Mesendoderm (in vitro differentiated cells): Measurements from ENCODE around the gene CCND2.
A peak's percentile ranks its signal among the peaks of the same experiment; 100 is the strongest.

Experiments used
- DNase-seq: peaks from one replicate; pipeline ENCODE4 v3.0.0; 2013
- H2AK5ac ChIP-seq: 2 replicates; pipeline ENCODE4 v1.6.1; 2013; ENCODE audit warnings: low read length, inconsistent platforms
- H2BK120ac ChIP-seq: 2 replicates; pipeline ENCODE4 v1.6.1; 2013; ENCODE audit warnings: low read depth, mild to moderate bottlenecking, low read length, moderate library complexity, mixed read lengths
- H2BK15ac ChIP-seq: replicated peaks from 2 replicates; pipeline ENCODE4 v1.6.1; 2013; ENCODE audit warnings: low read depth, mild to moderate bottlenecking, moderate library complexity
- H2BK5ac ChIP-seq: 2 replicates; pipeline ENCODE4 v1.6.1; 2013; ENCODE audit warnings: low read length, inconsistent platforms
- H3K18ac ChIP-seq: 2 replicates; pipeline ENCODE4 v1.6.1; 2013; ENCODE audit warnings: mild to moderate bottlenecking, low read length, mixed read lengths
- H3K23ac ChIP-seq: one replicate; pipeline ENCODE4 v1.6.1; 2013; ENCODE audit warnings: low read length
- H3K27ac ChIP-seq: 2 replicates; pipeline ENCODE4 v1.5.1; 2013; ENCODE audit warnings: low read depth, mild to moderate bottlenecking, inconsistent platforms, low read length, moderate library complexity
- H3K27me3 ChIP-seq: 2 replicates; pipeline ENCODE4 v1.6.1; 2013; ENCODE audit warnings: low read length, control low read depth, mild to moderate bottlenecking, inconsistent platforms; ENCODE audit not compliant: insufficient read depth, poor library complexity
- H3K36me3 ChIP-seq: 2 replicates; pipeline ENCODE4 v1.6.1; 2013; ENCODE audit warnings: low read length, inconsistent platforms; ENCODE audit not compliant: control insufficient read depth, insufficient read depth
- H3K4ac ChIP-seq: one replicate; pipeline ENCODE4 v1.6.1; 2013; ENCODE audit warnings: low read depth, mild to moderate bottlenecking, low read length, moderate library complexity
- H3K4me1 ChIP-seq: 2 replicates; pipeline ENCODE4 v1.6.1; 2013; ENCODE audit warnings: low read depth, low read length, inconsistent platforms; ENCODE audit not compliant: control insufficient read depth
- H3K4me2 ChIP-seq: 2 replicates; pipeline ENCODE4 v1.6.1; 2013; ENCODE audit warnings: low read length
- H3K4me3 ChIP-seq: 2 replicates; pipeline ENCODE4 v1.5.1; 2013; ENCODE audit warnings: mild to moderate bottlenecking, low read length
- H3K56ac ChIP-seq: one replicate; pipeline ENCODE4 v1.6.1; 2013; ENCODE audit warnings: low read length
- H3K79me1 ChIP-seq: 2 replicates; pipeline ENCODE4 v1.6.1; 2013; ENCODE audit warnings: low read length, inconsistent platforms
- H3K79me2 ChIP-seq: 2 replicates; pipeline ENCODE4 v1.6.1; 2013; ENCODE audit warnings: mild to moderate bottlenecking, low read length; ENCODE audit not compliant: control insufficient read depth, insufficient read depth
- H3K9ac ChIP-seq: 2 replicates; pipeline ENCODE4 v1.6.1; 2013; ENCODE audit warnings: low read length, inconsistent platforms
- H4K5ac ChIP-seq: one replicate; pipeline ENCODE4 v1.6.1; 2013; ENCODE audit warnings: low read length
- H4K8ac ChIP-seq: one replicate; pipeline ENCODE4 v1.6.1; 2013; ENCODE audit warnings: low read depth, mild to moderate bottlenecking, control low read depth, low read length, moderate library complexity
- WGBS: extraction: QIAGEN DNeasy Blood & Tissue Kit; methylation state at CpG from one replicate; pipeline ENCODE4 v1.1.7; 2013; ENCODE audit warnings: low lambda C conversion rate, missing lambda C conversion rate; ENCODE audit not compliant: insufficient coverage; ENCODE audit errors: extremely low coverage; 5-methylcytosine and 5-hydroxymethylcytosine counted together

CCND2 gene

DNA sequence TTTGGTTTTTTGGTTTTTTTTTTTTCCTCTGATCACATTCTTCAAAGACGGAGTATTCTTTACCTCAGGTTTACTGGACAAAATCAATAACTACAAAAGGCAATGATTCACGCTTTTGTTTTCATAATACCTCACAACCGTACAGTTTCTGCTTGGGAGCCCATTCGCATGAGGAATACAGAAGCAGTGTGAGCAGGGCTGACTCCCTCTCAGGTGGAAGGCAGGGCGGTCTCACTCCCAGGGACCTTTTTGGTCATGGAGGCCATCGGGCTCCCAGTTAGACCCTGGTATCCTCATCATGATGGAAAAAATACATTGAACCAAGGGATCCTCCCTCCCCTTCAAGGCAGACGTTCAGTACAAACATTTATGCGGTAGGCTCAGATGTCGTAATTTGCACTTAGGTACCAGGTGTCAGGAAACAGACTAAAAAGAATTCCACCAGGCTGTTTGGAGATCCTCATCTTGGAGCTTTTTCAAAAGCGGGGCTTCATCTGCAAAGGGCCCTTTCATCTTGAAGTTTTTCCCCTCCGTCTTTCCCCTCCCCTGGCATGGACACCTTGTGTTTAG, 28.5 kb downstream of the CCND2 start:
- Histone ChIP-seq H4K5ac (no peak overlapping the region), H2AK5ac (no peak overlapping the region), H3K36me3 (peaks cover 14% of the 10 kb centered on the region), H2BK5ac (no peak overlapping the region), H3K79me1 (peaks cover 6% of the 10 kb centered on the region), H3K4me2 (no peak overlapping the region), H3K56ac (no peak overlapping the region), H3K23ac (no peak overlapping the region), H4K8ac (no peak overlapping the region), H2BK15ac (no peak overlapping the region), H2BK120ac (no peak overlapping the region), H3K9ac (no peak overlapping the region), H3K4me1 (no peaks in the 10 kb centered on the region), H3K27ac (no peak overlapping the region), H3K4me3 (no peak overlapping the region), H3K79me2 (peaks cover 2% of the 10 kb centered on the region), H3K27me3 (no peaks in the 10 kb centered on the region), H3K4ac (no peak overlapping the region), H3K18ac (no peak overlapping the region)
- DNase-seq: no peak
- WGBS: no CpG with 5 or more reads among the region's 11 CpGs

DNA sequence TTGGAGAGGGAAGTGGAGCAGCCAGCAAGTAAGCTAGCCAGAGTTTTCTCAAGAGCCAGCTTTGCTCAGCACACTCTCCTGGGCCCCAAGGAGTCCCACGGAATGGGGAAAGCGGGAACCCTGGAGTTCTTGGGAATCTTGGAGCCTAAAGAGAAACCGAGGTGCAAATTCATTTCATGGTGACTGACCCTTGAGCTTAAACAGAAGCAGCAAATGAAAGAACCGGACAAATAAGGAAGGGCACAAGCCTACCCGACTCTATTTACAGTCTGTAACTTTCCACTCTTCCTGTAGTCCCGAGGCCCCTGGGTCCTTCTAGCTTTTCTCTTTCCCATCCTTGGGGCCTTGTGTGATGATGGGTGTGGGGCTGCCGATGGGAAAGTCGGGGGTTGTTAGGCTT, 29.3 kb downstream of the CCND2 start:
- Histone ChIP-seq H3K4me3 (no peak overlapping the region), H3K4me2 (no peak overlapping the region), H2AK5ac (no peak overlapping the region), H3K9ac (no peak overlapping the region), H3K18ac (no peak overlapping the region), H3K79me2 (no peaks in the 10 kb centered on the region), H3K4ac (no peak overlapping the region), H3K36me3 (peaks cover 14% of the 10 kb centered on the region), H3K79me1 (peaks cover 5% of the 10 kb centered on the region), H4K8ac (no peak overlapping the region), H3K56ac (no peak overlapping the region), H3K27me3 (no peaks in the 10 kb centered on the region), H2BK5ac (no peak overlapping the region), H2BK15ac (no peak overlapping the region), H2BK120ac (no peak overlapping the region), H4K5ac (no peak overlapping the region), H3K4me1 (no peaks in the 10 kb centered on the region), H3K23ac (no peak overlapping the region), H3K27ac (peak overlapping the region; percentile 49)
- WGBS: no CpG with 5 or more reads among the region's 8 CpGs
- DNase-seq: no peak

DNA sequence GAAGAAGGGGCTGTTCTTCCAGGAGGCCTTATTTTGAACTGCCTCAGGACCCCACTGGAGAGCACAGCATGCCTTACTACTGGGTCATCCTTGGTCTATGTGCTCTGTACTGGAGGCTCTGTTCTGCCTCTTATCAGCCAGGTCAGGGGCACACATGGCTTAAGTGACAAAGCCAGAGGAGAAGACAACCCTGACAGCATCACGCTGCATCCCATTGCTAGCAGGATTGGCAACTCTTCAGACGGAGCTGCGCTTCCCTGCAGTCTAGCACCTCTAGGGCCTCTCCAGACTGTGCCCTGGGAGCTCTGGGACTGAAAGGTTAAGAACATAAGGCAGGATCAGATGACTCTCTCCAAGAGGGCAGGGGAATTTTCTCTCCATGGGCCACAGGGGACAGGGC, 30.2 kb downstream of the CCND2 start:
- WGBS: no CpG with 5 or more reads among the region's 3 CpGs
- Histone ChIP-seq H2BK15ac (no peak overlapping the region), H3K9ac (no peak overlapping the region), H3K4me3 (no peak overlapping the region), H2AK5ac (no peak overlapping the region), H3K27me3 (no peaks in the 10 kb centered on the region), H2BK120ac (no peak overlapping the region), H4K5ac (no peak overlapping the region), H3K4ac (no peak overlapping the region), H3K79me2 (no peaks in the 10 kb centered on the region), H3K4me2 (no peak overlapping the region), H2BK5ac (no peak overlapping the region), H3K79me1 (peaks cover 5% of the 10 kb centered on the region), H3K18ac (no peak overlapping the region), H3K36me3 (peaks cover 14% of the 10 kb centered on the region), H3K56ac (no peak overlapping the region), H3K4me1 (peaks cover 3% of the 10 kb centered on the region), H3K27ac (peak overlapping the region; percentile 22), H4K8ac (no peak overlapping the region), H3K23ac (no peak overlapping the region)
- peak; percentile 83 for DNase-seq

DNA sequence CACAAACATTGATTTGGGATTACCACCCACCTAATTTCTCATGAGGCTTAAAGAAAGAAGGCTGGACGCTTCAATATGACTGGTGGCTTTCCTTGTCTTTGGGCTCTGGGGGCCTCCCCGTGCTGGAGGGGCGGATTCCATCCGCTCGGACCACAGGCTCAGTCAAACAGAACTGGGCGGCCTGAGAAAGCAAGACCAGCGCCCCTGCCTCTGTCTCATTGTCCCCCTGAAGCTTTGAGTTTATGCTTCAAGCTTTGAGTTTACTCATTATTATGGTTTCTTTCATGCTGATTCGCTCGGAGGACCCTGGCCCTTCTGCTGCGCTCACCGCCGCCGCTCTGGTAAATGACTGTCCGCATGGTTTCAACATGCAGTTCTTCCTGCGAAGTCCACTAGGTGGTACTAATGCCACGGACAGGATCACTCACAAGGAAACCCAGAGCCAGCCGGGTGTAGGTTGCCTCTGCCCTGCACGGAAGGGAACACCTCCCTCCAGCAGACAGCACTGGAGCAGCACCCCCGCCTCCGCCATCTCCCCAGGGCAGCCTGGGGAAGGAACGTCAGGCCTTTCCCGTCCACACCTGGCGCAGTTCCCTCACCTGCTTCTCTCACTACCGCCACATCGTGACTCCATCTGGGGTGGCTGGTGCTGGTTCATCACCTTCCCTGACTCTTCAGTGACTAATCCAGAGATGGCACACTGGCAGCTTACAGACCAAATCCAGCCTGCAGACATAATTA, 34.2 kb downstream of the CCND2 start:
- Histone ChIP-seq H3K79me1 (peaks cover under 1% of the 10 kb centered on the region), H4K8ac (no peak overlapping the region), H3K79me2 (no peaks in the 10 kb centered on the region), H3K4ac (no peak overlapping the region), H2BK5ac (no peak overlapping the region), H3K4me1 (peaks cover 3% of the 10 kb centered on the region), H3K4me3 (no peak overlapping the region), H3K9ac (peak overlapping the region; percentile 60), H3K27me3 (no peaks in the 10 kb centered on the region), H3K18ac (no peak overlapping the region), H4K5ac (no peak overlapping the region), H3K4me2 (peak overlapping the region; percentile 33), H2BK15ac (no peak overlapping the region), H3K56ac (peak overlapping the region; percentile 79), H3K27ac (no peak overlapping the region), H2BK120ac (no peak overlapping the region), H3K36me3 (peaks cover 2% of the 10 kb centered on the region), H3K23ac (no peak overlapping the region), H2AK5ac (no peak overlapping the region)
- DNase-seq: peak; percentile 98
- no CpG with 5 or more reads among the region's 25 CpGs for WGBS

DNA sequence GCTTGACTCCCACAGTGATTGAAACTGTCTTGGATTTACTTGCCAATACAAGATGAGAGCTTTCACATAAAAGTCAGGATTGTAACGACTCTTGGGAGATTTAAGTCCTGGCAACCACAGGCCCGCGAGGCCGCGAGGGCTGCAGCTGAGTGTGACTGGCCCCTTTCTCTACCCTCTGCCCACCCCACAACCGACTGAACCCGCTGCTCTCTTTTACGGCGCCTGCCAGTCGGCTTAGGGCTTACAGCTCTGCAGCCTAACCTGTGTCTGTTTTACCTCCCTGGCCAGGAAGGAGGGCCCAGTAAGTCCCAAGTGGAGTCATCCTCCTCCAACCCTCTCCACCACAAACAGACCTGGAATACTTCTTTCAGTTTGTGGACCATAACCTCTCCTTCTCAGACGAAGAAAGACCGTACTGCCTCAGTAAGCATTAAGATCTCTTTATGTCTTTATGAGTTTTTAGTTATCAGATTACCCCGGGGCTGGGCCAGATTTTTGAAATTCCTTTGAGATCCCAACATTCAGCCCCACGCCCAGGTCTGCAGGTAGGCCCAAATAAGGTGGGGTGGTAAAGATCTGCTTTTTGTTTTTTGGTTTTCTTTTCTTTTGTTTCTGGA, 34.9 kb downstream of the CCND2 start:
- Histone ChIP-seq H3K27ac (no peak overlapping the region), H3K18ac (no peak overlapping the region), H3K23ac (no peak overlapping the region), H3K4ac (no peak overlapping the region), H2BK15ac (no peak overlapping the region), H3K9ac (peak overlapping the region; percentile 57), H2BK120ac (no peak overlapping the region), H2BK5ac (no peak overlapping the region), H3K4me1 (peaks cover 3% of the 10 kb centered on the region), H3K36me3 (peaks cover 2% of the 10 kb centered on the region), H3K4me2 (no peak overlapping the region), H3K79me1 (no peaks in the 10 kb centered on the region), H4K5ac (no peak overlapping the region), H2AK5ac (no peak overlapping the region), H4K8ac (no peak overlapping the region), H3K79me2 (no peaks in the 10 kb centered on the region), H3K27me3 (no peaks in the 10 kb centered on the region), H3K4me3 (no peak overlapping the region), H3K56ac (peak overlapping the region; percentile 10)
- peak; percentile 72 for DNase-seq
- WGBS: no CpG with 5 or more reads among the region's 14 CpGs
